Measurements from ENCODE around the gene NT5C1B. TPM values are rescaled to one million over a fixed set of nuclear protein-coding genes. Genes with fewer than 3 reads are reported as not detected.

NT5C1B gene
- total RNA-seq, 4 donors from 2014 or later = not detected

DNA sequence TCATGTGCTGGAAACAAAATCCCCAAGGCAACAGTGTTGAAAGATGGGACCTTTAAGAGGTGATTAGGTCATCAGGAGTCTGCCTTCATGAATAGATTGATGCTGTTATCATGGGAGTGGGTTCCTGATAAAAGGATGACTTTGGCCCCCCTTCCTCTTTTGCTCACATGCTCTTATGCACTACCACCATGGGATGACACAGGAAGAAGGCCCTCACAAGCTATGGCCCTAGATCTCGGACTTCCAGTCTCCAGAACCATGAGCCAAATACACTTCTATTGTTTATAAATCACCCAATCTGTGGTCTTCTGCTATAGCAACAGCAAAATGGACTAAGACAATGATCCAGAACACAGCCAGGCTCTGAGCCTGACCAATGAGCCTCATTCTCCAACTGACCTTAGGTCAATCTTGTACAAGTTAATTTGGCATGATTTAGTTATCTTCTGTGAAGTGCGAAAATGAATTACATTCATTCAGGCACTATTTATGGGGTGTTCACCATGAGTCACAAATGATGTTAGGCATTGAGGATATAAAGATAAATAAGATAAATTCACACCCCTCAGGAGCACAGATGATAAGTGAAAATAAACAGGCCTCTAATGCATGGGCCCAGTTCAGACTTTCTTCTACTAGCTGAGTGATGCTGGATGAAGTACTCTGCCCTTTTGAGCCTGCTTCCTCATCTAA lies 37.7 kb upstream of the NT5C1B start:
- TF ChIP-seq POLR2A (IDR thresholded peaks at IDR 0.05) = no peak
- DNase-seq = no peak
- 58 to 65% methylated on average over 2 of the region's 2 CpGs for whole genome bisulfite sequencing, 2 donors
- Histone ChIP-seq H3K27me3 (no peaks in the 10 kb centered on the region), H3K9me3 (no peaks in the 10 kb centered on the region), H3K27ac (no peak overlapping the region), H3K4me3 (no peak overlapping the region), H3K4me1 (peaks cover 0 to 7% (median 0%) of the 10 kb centered on the region in 3 donors), H3K36me3 (no peaks in the 10 kb centered on the region)
- intact Hi-C loops (cut with DNase I) = no loop called here

GRCh38 chr2:18626256-18626668 lies 36.9 kb upstream of the NT5C1B start:
- DNase-seq = no peak
- TF ChIP-seq POLR2A (IDR thresholded peaks at IDR 0.05) = no peak
- TF ChIP-seq, protein P1, sequence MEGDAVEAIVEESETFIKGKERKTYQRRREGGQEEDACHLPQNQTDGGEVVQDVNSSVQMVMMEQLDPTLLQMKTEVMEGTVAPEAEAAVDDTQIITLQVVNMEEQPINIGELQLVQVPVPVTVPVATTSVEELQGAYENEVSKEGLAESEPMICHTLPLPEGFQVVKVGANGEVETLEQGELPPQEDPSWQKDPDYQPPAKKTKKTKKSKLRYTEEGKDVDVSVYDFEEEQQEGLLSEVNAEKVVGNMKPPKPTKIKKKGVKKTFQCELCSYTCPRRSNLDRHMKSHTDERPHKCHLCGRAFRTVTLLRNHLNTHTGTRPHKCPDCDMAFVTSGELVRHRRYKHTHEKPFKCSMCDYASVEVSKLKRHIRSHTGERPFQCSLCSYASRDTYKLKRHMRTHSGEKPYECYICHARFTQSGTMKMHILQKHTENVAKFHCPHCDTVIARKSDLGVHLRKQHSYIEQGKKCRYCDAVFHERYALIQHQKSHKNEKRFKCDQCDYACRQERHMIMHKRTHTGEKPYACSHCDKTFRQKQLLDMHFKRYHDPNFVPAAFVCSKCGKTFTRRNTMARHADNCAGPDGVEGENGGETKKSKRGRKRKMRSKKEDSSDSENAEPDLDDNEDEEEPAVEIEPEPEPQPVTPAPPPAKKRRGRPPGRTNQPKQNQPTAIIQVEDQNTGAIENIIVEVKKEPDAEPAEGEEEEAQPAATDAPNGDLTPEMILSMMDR (IDR thresholded peaks at IDR 0.05) = no peak
- 53 to 57% methylated on average over 2 of the region's 2 CpGs for WGBS, 2 donors

DNA sequence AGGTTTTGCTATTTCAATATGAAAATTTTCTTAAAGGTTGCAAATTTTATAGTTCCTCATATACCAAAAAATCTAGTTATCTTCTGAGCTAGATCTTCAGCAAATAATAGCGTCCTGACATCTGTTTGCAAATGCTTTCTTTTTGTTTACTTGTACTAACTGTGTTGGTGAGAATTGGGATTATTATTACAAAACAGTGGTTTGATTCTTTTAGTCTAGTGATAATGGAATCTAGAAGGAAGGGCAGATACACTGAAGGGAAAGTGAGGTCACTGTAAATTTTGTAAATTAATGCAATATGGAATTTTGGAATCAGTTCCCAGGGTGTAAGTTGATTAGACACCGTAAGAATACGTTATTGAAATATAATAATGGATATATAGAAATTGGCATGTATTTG lies 36.2 kb upstream of the NT5C1B start:
- H3K36me3 ChIP-seq = no peaks in the 10 kb centered on the region
- H3K4me3 ChIP-seq = no peak overlapping the region
- H3K4me1 ChIP-seq = peaks cover 0 to 7% (median 0%) of the 10 kb centered on the region in 3 donors
- no peaks in the 10 kb centered on the region for H3K9me3 ChIP-seq
- no peak for TF ChIP-seq POLR2A (IDR thresholded peaks at IDR 0.05)
- TF ChIP-seq, protein P1 (IDR thresholded peaks at IDR 0.05) = no peak
- DNase-seq = no peak
- H3K27me3 ChIP-seq = no peaks in the 10 kb centered on the region
- intact Hi-C loops (cut with DNase I) = no loop called here
- no peak overlapping the region for H3K27ac ChIP-seq
- 67 to 84% methylated on average over 3 of the region's 3 CpGs for WGBS, 2 donors

More at GRCh38 chr2:18626256-18626668, 36.9 kb upstream of the NT5C1B start:
- H3K27me3 ChIP-seq = no peaks in the 10 kb centered on the region
- no peaks in the 10 kb centered on the region for H3K36me3 ChIP-seq
- H3K27ac ChIP-seq = peak overlapping the region in 1 of 4 donors; percentile 20
- no peak overlapping the region for H3K4me3 ChIP-seq
- H3K4me1 ChIP-seq = peaks cover 0 to 7% (median 0%) of the 10 kb centered on the region in 3 donors
- intact Hi-C loops (cut with DNase I) = no loop called here
- H3K9me3 ChIP-seq = no peaks in the 10 kb centered on the region

DNA sequence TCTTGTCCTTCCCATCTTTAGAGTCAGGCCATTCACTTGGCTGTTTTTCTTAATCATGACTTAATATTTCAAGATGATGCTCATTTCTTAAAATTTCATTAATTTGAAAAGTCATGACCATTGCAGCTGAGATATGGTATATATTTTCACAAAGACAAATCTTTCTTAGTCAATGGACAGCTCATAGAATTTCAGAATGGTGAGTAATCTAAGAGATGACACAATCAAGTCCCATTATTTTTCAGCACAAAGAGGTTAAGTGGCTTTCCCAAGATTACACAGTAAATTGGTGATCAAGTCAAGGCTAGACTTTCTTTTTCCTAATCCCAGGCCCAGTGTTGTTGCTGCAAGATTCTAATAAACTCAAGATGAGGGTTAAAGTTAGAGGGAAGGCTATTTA lies 34.4 kb upstream of the NT5C1B start:
- intact Hi-C loops (cut with DNase I) = no loop called here
- Histone ChIP-seq H3K4me3 (no peak overlapping the region), H3K27ac (no peak overlapping the region), H3K4me1 (peaks cover 0 to 7% (median 0%) of the 10 kb centered on the region in 3 donors), H3K36me3 (no peaks in the 10 kb centered on the region), H3K9me3 (no peaks in the 10 kb centered on the region), H3K27me3 (no peaks in the 10 kb centered on the region)
- DNase-seq = no peak
- TF ChIP-seq, protein P1 (IDR thresholded peaks at IDR 0.05) = no peak
- no peak for TF ChIP-seq POLR2A (IDR thresholded peaks at IDR 0.05)

DNA sequence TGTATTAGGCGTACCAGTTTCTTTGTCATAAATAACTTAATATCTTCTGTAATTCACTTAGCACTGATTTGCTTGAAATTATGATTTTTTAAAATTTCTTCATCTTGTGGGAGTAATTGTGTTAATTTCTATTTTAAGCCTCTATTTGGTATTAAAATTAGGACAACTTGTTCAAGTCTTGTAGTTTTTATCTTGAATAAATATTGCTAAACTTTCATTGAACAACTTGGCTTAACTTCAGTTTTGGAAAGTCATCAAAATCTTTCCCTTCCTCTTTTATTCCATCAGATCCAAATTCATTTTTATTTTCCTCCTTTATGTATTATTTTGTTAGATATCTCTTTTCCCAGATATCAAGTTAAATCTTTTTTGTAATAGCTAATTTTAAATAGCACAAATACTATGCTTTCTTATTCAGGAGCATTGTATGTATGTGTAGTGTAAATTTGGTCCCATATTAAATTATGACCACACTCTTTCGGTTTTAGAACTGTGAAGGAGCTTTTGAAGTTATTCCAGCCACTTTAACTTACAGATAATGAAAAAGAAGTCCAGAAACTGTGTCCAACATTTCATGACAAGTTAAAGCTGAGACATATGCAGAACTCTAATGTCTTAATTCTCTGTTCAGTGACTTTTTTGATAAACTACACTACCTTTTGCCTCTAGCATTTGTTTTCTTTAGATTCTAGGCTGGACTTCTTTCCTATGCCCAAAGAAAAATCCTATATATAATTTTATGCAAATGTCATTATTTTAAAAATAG lies 31.7 kb upstream of the NT5C1B start:
- peaks cover 0 to 7% (median 0%) of the 10 kb centered on the region in 3 donors for H3K4me1 ChIP-seq
- TF ChIP-seq POLR2A (IDR thresholded peaks at IDR 0.05) = no peak
- TF ChIP-seq, protein P1 (IDR thresholded peaks at IDR 0.05) = no peak
- WGBS, 2 donors = 81 to 84% methylated on average over 2 of the region's 2 CpGs
- no peak overlapping the region for H3K4me3 ChIP-seq
- no peaks in the 10 kb centered on the region for H3K36me3 ChIP-seq
- no peak for DNase-seq
- H3K9me3 ChIP-seq = no peaks in the 10 kb centered on the region
- no peaks in the 10 kb centered on the region for H3K27me3 ChIP-seq
- no peak overlapping the region for H3K27ac ChIP-seq
- intact Hi-C loops (cut with DNase I) = no loop called here
